GM12801 (cell line): ENCODE data around the gene TMEM185B.

Source experiments
- TF ChIP-seq, protein P1 (sequence below): IDR thresholded peaks from one replicate; pipeline ENCODE4 v1.5.1; 2011; ENCODE audit warnings: control low read depth; ENCODE audit not compliant: insufficient read length; ENCODE audit errors: extremely low read depth

TMEM185B gene

DNA sequence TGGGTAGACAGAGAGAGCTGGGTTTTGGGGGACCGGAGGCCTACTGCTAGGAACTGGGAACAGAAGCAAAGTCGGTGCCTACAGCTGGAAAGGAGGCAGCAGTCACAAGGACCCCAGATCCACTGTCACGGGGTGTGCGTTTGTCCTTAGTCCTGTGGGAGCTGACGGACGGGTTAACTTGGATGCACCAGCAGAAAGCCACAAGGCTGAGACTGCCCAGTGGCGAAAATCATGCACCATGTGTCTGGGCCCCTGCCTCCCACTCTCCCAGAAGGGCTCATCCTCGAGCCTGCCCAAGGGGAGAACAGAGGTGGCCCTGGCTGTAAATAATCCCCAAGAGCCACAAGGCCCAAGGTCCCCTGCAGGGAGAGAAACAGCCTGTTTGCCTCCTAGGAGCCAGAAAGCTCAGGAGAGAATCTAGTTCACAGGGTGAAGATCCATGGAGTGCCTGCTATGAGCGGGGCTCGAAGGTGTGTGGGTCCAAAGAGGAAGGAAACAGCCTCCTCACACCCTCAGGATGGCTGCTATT, 17.8 kb upstream of the TMEM185B start:
- TF ChIP-seq, protein P1, sequence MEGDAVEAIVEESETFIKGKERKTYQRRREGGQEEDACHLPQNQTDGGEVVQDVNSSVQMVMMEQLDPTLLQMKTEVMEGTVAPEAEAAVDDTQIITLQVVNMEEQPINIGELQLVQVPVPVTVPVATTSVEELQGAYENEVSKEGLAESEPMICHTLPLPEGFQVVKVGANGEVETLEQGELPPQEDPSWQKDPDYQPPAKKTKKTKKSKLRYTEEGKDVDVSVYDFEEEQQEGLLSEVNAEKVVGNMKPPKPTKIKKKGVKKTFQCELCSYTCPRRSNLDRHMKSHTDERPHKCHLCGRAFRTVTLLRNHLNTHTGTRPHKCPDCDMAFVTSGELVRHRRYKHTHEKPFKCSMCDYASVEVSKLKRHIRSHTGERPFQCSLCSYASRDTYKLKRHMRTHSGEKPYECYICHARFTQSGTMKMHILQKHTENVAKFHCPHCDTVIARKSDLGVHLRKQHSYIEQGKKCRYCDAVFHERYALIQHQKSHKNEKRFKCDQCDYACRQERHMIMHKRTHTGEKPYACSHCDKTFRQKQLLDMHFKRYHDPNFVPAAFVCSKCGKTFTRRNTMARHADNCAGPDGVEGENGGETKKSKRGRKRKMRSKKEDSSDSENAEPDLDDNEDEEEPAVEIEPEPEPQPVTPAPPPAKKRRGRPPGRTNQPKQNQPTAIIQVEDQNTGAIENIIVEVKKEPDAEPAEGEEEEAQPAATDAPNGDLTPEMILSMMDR = no peak

DNA sequence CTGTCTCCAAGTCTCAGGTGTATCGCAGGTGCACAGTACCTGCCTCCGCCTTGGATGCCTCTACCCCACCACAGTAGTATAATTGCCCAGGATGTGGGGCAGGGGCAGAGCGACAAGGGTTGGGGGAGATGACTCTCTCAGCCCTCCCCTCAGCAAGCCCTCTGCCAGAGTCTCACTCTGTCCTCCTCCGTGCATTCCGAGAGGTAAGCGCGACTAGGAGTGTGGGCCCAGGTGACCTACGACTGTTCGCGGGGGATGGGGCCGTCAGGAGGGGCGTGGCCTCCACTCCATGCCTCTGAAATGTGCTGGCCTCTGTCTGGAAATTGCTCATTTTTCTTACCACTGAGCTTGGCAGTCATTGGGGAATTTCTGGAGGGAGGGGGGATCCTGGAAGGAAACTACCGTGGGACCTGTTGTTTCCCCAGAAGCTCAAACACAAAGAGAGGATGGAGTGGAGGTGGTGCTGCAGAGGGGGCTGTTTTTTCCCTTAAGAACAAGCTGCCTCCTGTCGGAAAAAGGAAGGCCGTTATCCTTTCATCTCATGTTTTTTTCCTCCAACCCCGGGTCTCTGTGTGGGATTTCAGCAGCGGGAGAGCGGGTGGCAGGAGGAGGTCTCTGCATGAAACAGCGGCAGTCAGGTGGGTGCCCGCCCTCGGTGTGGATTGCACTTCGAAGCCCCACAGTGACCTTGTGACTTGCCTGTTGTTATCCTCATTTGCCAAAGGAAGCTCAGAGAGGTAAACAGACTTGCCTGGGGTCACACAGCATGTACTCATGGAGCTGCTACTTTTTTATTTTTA, 16.5 kb upstream of the TMEM185B start:
- TF ChIP-seq, protein P1 = no peak

DNA sequence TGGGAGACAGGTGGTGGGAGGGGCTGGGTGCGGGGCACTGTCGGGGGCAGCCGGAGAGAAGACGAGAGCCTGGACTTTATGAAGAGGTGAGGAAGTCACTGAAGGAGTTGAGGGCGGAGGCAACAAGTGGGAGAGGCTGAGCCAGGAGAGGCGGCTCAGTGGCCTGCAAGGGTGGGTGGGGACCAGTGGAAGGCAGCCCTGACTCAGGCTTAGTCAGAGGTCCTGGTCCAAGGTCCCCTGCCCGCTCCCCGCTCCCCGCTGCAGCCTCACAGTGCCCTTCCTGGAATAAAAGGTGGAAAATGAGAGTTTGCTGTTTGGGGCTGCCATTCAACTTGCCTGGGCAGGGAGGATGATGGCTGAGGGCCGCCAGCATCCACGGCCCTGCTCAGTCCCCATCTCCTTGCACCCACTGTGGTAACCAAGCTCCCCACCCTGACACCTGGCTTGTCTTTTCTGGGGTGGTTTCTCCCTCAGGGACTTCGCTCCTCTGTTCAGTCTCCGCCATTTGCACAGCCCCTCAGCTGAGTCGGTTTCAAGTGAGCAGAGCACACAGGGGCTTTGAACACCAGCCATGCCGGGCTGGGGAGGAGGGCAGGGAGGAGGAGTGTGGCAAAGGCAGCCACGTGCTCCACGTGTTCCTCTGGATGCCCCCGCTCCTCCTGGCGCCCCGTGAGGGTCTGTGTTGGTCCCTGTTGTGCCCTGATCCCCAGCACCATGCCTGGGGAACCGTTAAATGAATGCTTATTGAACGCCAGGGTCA, 15.7 kb upstream of the TMEM185B start:
- TF ChIP-seq, protein P1 = no peak

DNA sequence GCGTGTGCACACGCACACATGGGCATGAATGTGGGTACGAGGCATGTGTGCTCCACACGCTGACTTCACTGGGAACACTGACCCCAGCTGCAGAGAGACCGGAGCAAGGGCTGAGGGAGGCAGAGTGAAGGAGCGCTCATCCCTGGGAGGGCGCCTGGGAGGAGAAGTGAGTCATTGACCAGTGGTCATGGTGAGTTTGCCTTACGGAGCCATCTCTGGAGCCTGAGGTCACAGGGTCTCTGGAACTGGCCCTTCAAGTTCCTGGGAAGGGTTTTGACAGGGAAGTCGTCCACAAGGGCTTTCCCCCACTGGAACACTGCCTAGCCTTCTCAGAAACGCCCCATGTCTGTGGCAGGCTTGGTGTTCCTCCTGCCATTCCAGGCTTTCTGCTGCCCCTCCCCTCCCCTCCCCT, 14.3 kb upstream of the TMEM185B start:
- TF ChIP-seq, protein P1 = no peak

DNA sequence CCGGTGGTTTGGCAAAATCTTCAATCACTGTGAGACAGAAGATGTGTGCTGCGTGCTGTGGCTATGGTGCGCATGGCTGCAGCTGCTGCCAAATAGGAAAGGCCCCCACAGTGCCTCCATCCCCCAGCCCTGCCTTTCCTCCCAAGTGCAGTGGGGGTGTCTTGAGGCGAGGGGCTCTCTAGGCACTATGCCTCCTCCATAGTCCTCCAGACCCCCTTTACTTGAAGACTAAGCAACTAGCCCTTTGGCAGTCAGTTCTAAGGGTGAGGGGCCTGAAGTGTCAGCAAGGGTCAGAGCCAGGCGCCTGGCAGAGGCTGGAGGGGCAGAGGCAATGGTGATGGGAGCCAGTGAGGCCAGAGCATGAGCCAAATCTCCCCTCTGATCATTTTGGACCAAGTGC, 13.6 kb upstream of the TMEM185B start:
- TF ChIP-seq, protein P1 = no peak

DNA sequence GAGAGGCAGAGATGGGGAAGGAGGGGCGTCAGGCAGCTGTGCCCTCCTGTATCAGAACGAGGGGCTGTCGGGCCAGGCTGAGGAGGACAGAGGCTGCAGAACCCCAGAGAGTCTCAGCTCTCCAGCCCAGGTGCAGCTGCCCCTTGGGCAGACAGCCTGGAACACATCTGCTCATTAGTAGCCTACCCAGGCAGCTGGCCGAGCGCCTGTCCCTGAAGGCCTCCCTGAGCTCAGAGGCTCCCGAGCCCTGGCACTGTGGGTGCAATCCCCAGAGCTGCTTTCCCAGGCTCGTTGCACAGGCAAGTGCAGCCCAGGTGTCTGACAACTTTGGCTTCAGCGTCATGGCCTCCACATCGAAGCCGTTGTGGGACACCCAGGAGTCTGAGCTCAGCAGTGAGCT, 13.1 kb upstream of the TMEM185B start:
- TF ChIP-seq, protein P1 = no peak

DNA sequence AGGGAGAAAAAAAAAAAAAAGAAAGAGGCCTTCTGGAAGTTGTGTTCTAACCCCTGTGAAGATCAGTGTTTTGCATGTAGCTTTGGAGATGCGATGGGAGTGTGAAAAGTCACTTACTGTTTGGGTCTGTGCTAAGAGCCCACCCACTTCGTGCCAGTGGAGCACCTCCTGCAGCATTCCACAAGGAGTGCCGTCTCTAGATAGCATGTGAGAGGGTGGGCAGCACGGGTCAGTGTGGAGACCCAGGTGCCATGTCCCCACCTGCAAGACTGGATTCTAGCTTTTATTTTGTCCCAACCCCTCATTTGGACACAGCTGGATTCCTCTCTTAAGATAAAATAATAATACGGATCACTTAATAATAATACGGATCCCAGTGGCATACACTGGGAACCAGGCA, 12.5 kb upstream of the TMEM185B start:
- TF ChIP-seq, protein P1 = no peak
